ENCODE measurements around the gene HS6ST2.

Gene HS6ST2

DNA sequence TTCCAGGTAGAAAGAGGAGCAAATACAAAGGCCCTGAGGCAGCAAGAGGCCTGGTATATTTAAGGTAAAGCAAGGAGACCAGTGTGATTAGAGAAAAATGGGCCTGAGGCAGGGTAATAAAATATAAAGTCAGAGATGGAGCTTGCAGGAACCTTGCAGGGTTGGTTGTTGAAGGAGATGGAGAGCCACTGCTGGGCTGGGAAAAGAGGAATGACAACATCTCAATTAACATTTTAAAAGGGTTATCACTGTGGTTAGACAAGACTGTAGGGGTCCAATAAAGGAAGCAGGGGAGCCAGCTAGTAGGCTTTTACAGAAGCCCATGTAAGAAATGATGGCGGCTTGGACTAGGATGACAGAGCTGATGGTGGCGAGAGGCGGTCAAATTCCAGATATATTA is 264.0 kb downstream of the HS6ST2 start:
- H3K4me3 ChIP-seq (ENCODE audit: low read depth in 1 of 2, low read length in 2 of 2), result no peak overlapping the region
- H3K27me3 ChIP-seq (ENCODE audit: control insufficient read depth in 1 of 2, insufficient read depth in 2 of 2, low read length in 2 of 2), result no peaks in the 10 kb centered on the region
- H3K9ac ChIP-seq (ENCODE audit: low read depth in 1 of 2, low read length in 2 of 2), result no peak overlapping the region
- no peaks in the 10 kb centered on the region for H3K36me3 ChIP-seq (ENCODE audit: control insufficient read depth in 1 of 2, insufficient read depth in 2 of 2, low read length in 2 of 2)
- H3K4me1 ChIP-seq (ENCODE audit: control insufficient read depth in 1 of 2, insufficient read depth in 2 of 2, low read length in 2 of 2), result no peaks in the 10 kb centered on the region
- no peak overlapping the region for H3K27ac ChIP-seq (ENCODE audit: low read depth, low read length)
- H3K9me3 ChIP-seq (ENCODE audit: control insufficient read depth in 1 of 2, low read length in 2 of 2), result no peaks in the 10 kb centered on the region

DNA sequence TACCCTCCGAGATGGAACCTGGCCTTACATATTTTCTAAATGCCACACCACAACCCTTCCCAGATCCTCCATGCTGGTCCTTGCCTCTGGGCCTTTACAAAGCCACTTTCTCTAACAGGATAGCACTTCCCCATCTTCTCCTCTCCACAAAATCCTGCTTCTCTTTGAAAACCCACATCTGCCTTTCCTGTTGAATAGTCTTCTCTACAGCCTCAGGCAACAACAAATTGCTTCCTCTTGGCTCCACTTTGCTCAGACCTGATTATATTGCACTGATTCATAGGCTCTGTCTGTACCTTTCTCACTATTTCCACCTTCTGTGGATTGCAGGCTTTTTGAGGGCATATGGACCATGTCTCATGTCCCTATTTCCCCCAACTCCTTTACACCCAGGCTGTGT is 265.9 kb downstream of the HS6ST2 start:
- H3K27me3 ChIP-seq (ENCODE audit: control insufficient read depth in 1 of 2, insufficient read depth in 2 of 2, low read length in 2 of 2), result no peaks in the 10 kb centered on the region
- H3K4me3 ChIP-seq (ENCODE audit: low read depth in 1 of 2, low read length in 2 of 2), result no peak overlapping the region
- H3K9me3 ChIP-seq (ENCODE audit: control insufficient read depth in 1 of 2, low read length in 2 of 2), result no peaks in the 10 kb centered on the region
- no peak overlapping the region for H3K27ac ChIP-seq (ENCODE audit: low read depth, low read length)
- no peaks in the 10 kb centered on the region for H3K36me3 ChIP-seq (ENCODE audit: control insufficient read depth in 1 of 2, insufficient read depth in 2 of 2, low read length in 2 of 2)
- H3K9ac ChIP-seq (ENCODE audit: low read depth in 1 of 2, low read length in 2 of 2), result no peak overlapping the region
- no peaks in the 10 kb centered on the region for H3K4me1 ChIP-seq (ENCODE audit: control insufficient read depth in 1 of 2, insufficient read depth in 2 of 2, low read length in 2 of 2)

DNA sequence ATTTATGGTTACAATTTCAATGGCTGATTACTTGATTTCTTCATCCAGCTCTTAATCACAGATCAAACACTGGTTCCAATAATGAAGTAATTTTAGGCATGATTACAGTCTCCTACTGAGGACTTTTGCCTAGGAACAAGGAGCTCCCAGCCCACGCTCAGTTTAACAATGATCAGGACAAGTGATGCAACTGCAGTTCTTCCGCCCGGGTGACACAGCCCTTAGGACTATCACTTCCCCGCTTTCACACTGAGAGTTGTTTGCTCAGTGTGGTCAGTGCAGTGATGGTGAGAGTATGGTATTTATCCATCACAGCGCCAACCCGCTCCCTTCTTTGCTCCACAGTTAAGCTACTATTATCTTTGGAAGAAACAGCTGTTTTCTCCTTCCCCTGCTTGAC is 266.4 kb downstream of the HS6ST2 start:
- Histone ChIP-seq H3K9ac (ENCODE audit: low read depth in 1 of 2, low read length in 2 of 2) (no peak overlapping the region), H3K36me3 (ENCODE audit: control insufficient read depth in 1 of 2, insufficient read depth in 2 of 2, low read length in 2 of 2) (no peaks in the 10 kb centered on the region), H3K27ac (ENCODE audit: low read depth, low read length) (no peak overlapping the region), H3K27me3 (ENCODE audit: control insufficient read depth in 1 of 2, insufficient read depth in 2 of 2, low read length in 2 of 2) (no peaks in the 10 kb centered on the region), H3K4me1 (ENCODE audit: control insufficient read depth in 1 of 2, insufficient read depth in 2 of 2, low read length in 2 of 2) (no peaks in the 10 kb centered on the region), H3K4me3 (ENCODE audit: low read depth in 1 of 2, low read length in 2 of 2) (no peak overlapping the region), H3K9me3 (ENCODE audit: control insufficient read depth in 1 of 2, low read length in 2 of 2) (no peaks in the 10 kb centered on the region)

DNA sequence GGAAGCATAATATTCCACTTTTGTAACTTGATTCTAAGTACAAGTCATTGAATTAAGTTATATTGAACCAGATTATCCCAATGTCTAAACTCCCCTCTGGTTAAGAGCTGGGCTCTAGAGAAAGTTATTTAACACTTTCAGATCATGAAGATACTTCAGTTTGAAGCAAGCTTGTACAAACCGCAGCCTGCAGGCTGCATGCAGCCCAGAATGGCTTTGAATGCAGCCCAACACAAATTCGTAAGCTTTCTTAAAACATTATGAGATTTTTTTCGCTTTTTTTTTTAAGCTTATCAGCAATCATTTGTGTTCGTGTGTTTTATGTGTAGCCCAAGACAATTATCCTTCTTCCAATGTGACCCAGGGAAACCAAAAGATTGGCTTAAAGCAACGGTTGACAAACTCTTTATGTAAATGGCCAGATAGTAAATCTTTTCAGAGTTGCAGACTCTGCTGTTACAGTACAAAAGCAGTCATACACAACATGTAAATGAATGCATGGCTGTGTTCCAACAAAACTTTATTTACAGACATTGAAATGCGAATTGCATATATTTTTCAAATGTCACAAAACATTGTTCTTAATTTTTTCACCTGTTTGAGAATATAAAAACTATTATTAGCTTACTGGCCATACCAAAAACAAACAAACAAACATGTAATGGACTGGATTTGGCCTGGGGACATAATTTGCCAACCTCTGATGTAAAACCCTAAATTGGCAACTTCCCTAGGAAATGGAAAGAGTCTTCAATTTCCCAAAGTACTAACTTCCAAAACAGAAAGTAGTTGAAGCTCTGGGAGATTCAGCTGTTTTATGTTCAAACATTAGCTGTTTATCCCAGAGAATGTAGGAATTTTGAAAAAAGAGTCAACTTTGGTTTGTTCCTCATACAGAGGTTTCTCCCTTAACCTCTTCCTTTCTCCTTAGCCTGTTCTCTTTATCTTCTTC is 268.5 kb downstream of the HS6ST2 start:
- H3K36me3 ChIP-seq (ENCODE audit: control insufficient read depth in 1 of 2, insufficient read depth in 2 of 2, low read length in 2 of 2), result no peaks in the 10 kb centered on the region
- no peak overlapping the region for H3K27ac ChIP-seq (ENCODE audit: low read depth, low read length)
- no peaks in the 10 kb centered on the region for H3K27me3 ChIP-seq (ENCODE audit: control insufficient read depth in 1 of 2, insufficient read depth in 2 of 2, low read length in 2 of 2)
- H3K9me3 ChIP-seq (ENCODE audit: control insufficient read depth in 1 of 2, low read length in 2 of 2), result no peaks in the 10 kb centered on the region
- H3K9ac ChIP-seq (ENCODE audit: low read depth in 1 of 2, low read length in 2 of 2), result no peak overlapping the region
- H3K4me1 ChIP-seq (ENCODE audit: control insufficient read depth in 1 of 2, insufficient read depth in 2 of 2, low read length in 2 of 2), result no peaks in the 10 kb centered on the region
- no peak overlapping the region for H3K4me3 ChIP-seq (ENCODE audit: low read depth in 1 of 2, low read length in 2 of 2)

GRCh38 chrX:132685276-132685675 is 273.2 kb downstream of the HS6ST2 start:
- Histone ChIP-seq H3K4me3 (ENCODE audit: low read depth in 1 of 2, low read length in 2 of 2) (no peak overlapping the region), H3K27ac (ENCODE audit: low read depth, low read length) (no peak overlapping the region), H3K9me3 (ENCODE audit: control insufficient read depth in 1 of 2, low read length in 2 of 2) (no peaks in the 10 kb centered on the region), H3K36me3 (ENCODE audit: control insufficient read depth in 1 of 2, insufficient read depth in 2 of 2, low read length in 2 of 2) (no peaks in the 10 kb centered on the region), H3K9ac (ENCODE audit: low read depth in 1 of 2, low read length in 2 of 2) (no peak overlapping the region), H3K4me1 (ENCODE audit: control insufficient read depth in 1 of 2, insufficient read depth in 2 of 2, low read length in 2 of 2) (no peaks in the 10 kb centered on the region), H3K27me3 (ENCODE audit: control insufficient read depth in 1 of 2, insufficient read depth in 2 of 2, low read length in 2 of 2) (no peaks in the 10 kb centered on the region)

DNA sequence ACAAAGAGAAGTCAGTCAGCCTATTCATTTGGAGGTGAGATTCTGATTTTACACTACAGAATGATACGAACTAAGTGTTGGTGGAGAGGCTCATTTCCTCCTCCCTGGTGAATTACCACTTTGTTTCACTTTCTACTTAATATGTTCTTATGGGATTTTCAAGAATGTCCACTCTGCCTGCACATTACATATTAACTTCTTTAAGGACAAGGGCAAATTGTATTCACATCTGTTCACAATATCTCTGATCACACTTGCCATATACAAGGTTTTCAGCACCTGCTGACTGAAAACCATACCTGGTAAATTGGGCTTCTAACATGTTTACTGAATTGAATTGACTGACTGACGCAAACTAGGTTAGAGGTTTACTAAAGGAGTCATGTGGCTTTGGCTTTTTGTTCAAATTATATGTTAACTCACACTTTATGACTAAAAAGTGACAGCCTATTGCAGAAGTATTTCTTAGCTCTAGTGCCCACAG is 281.2 kb downstream of the HS6ST2 start:
- Histone ChIP-seq H3K9ac (ENCODE audit: low read depth in 1 of 2, low read length in 2 of 2) (no peak overlapping the region), H3K4me1 (ENCODE audit: control insufficient read depth in 1 of 2, insufficient read depth in 2 of 2, low read length in 2 of 2) (no peaks in the 10 kb centered on the region), H3K27ac (ENCODE audit: low read depth, low read length) (no peak overlapping the region), H3K4me3 (ENCODE audit: low read depth in 1 of 2, low read length in 2 of 2) (no peak overlapping the region), H3K27me3 (ENCODE audit: control insufficient read depth in 1 of 2, insufficient read depth in 2 of 2, low read length in 2 of 2) (no peaks in the 10 kb centered on the region), H3K36me3 (ENCODE audit: control insufficient read depth in 1 of 2, insufficient read depth in 2 of 2, low read length in 2 of 2) (no peaks in the 10 kb centered on the region), H3K9me3 (ENCODE audit: control insufficient read depth in 1 of 2, low read length in 2 of 2) (no peaks in the 10 kb centered on the region)

GRCh38 chrX:132676561-132677186 is 281.8 kb downstream of the HS6ST2 start:
- Histone ChIP-seq H3K9ac (ENCODE audit: low read depth in 1 of 2, low read length in 2 of 2) (no peak overlapping the region), H3K4me3 (ENCODE audit: low read depth in 1 of 2, low read length in 2 of 2) (no peak overlapping the region), H3K27me3 (ENCODE audit: control insufficient read depth in 1 of 2, insufficient read depth in 2 of 2, low read length in 2 of 2) (no peaks in the 10 kb centered on the region), H3K36me3 (ENCODE audit: control insufficient read depth in 1 of 2, insufficient read depth in 2 of 2, low read length in 2 of 2) (no peaks in the 10 kb centered on the region), H3K4me1 (ENCODE audit: control insufficient read depth in 1 of 2, insufficient read depth in 2 of 2, low read length in 2 of 2) (no peaks in the 10 kb centered on the region), H3K27ac (ENCODE audit: low read depth, low read length) (no peak overlapping the region), H3K9me3 (ENCODE audit: control insufficient read depth in 1 of 2, low read length in 2 of 2) (no peaks in the 10 kb centered on the region)

DNA sequence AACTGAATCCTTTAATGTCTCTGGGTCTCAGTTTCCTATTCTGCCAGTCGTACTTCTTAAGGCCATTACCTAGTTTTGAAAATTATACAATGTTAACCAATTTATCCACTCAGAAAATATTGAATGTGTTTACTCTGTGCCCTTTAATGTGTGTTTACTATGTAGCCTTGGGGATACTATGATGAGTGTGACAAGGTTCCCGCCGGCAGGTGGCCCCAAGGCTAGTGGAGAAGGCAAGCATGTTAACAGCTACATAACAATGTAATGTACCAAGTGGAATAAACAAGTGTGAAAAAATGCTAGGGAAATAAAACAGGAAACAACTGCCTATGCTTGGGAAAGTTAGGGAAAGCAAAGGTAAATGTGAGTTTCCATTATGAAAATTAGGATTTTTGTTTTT is 282.3 kb downstream of the HS6ST2 start:
- Histone ChIP-seq H3K9ac (ENCODE audit: low read depth in 1 of 2, low read length in 2 of 2) (no peak overlapping the region), H3K4me1 (ENCODE audit: control insufficient read depth in 1 of 2, insufficient read depth in 2 of 2, low read length in 2 of 2) (no peaks in the 10 kb centered on the region), H3K9me3 (ENCODE audit: control insufficient read depth in 1 of 2, low read length in 2 of 2) (no peaks in the 10 kb centered on the region), H3K27ac (ENCODE audit: low read depth, low read length) (no peak overlapping the region), H3K36me3 (ENCODE audit: control insufficient read depth in 1 of 2, insufficient read depth in 2 of 2, low read length in 2 of 2) (no peaks in the 10 kb centered on the region), H3K27me3 (ENCODE audit: control insufficient read depth in 1 of 2, insufficient read depth in 2 of 2, low read length in 2 of 2) (no peaks in the 10 kb centered on the region), H3K4me3 (ENCODE audit: low read depth in 1 of 2, low read length in 2 of 2) (no peak overlapping the region)

GRCh38 chrX:132673331-132673730 is 285.1 kb downstream of the HS6ST2 start:
- Histone ChIP-seq H3K9me3 (ENCODE audit: control insufficient read depth in 1 of 2, low read length in 2 of 2) (no peaks in the 10 kb centered on the region), H3K4me3 (ENCODE audit: low read depth in 1 of 2, low read length in 2 of 2) (no peak overlapping the region), H3K27ac (ENCODE audit: low read depth, low read length) (no peak overlapping the region), H3K9ac (ENCODE audit: low read depth in 1 of 2, low read length in 2 of 2) (no peak overlapping the region), H3K27me3 (ENCODE audit: control insufficient read depth in 1 of 2, insufficient read depth in 2 of 2, low read length in 2 of 2) (no peaks in the 10 kb centered on the region), H3K4me1 (ENCODE audit: control insufficient read depth in 1 of 2, insufficient read depth in 2 of 2, low read length in 2 of 2) (no peaks in the 10 kb centered on the region), H3K36me3 (ENCODE audit: control insufficient read depth in 1 of 2, insufficient read depth in 2 of 2, low read length in 2 of 2) (no peaks in the 10 kb centered on the region)

DNA sequence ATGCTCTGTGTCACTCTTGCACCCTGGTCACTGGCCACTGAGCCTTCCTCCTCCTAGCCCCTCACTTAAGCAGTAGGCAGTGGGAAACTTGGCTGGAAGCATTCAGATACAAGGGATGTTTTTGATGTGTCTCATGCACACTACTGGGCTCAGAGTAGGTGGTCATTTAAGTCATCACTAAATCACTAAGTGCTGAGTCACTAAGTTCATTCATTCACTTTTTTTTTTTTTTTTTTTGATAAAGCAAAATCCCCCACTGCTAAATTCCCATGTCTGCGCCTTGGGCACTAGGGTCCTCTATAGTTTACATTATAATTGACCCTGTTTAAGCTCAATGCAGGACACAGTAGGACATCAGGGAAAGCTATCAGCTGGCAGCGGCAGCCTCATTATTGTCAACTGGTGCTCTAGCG is 287.2 kb downstream of the HS6ST2 start:
- no peak overlapping the region for H3K9ac ChIP-seq (ENCODE audit: low read depth in 1 of 2, low read length in 2 of 2)
- no peak overlapping the region for H3K4me3 ChIP-seq (ENCODE audit: low read depth in 1 of 2, low read length in 2 of 2)
- no peaks in the 10 kb centered on the region for H3K4me1 ChIP-seq (ENCODE audit: control insufficient read depth in 1 of 2, insufficient read depth in 2 of 2, low read length in 2 of 2)
- H3K36me3 ChIP-seq (ENCODE audit: control insufficient read depth in 1 of 2, insufficient read depth in 2 of 2, low read length in 2 of 2), result no peaks in the 10 kb centered on the region
- no peak overlapping the region for H3K27ac ChIP-seq (ENCODE audit: low read depth, low read length)
- no peaks in the 10 kb centered on the region for H3K27me3 ChIP-seq (ENCODE audit: control insufficient read depth in 1 of 2, insufficient read depth in 2 of 2, low read length in 2 of 2)
- H3K9me3 ChIP-seq (ENCODE audit: control insufficient read depth in 1 of 2, low read length in 2 of 2), result no peaks in the 10 kb centered on the region
